Lung microvascular endothelial cell (primary cell): ENCODE measurements around the gene ITGA8. TPM values are rescaled to one million over a fixed set of nuclear protein-coding genes. Genes with fewer than 3 reads are reported as not detected.
A peak's percentile ranks its signal among the peaks of the same experiment; 100 is the strongest.
"Not testable (repeated sequence)": the region's sequence is repeated elsewhere in the genome, so short reads cannot be mapped to it uniquely, and the experiment has no call there.

Experiments
- DNase-seq, 2 donors: peaks; one replicate each; pipeline versions ENCODE4 v3.0.0 to v3.0.0-alpha.2; 2010; ENCODE audit warnings: low read depth in 2 of 2
- total RNA-seq: library from RNA; depleted of rRNA; stranded (reverse); fragments of >200 nt; gene quantifications from 2 replicates; pipeline ENCODE4 v1.2.1, GENCODE V29; 2014

Gene ITGA8
- total RNA-seq, 1 donor from 2014 or later, result 0.79 TPM

DNA sequence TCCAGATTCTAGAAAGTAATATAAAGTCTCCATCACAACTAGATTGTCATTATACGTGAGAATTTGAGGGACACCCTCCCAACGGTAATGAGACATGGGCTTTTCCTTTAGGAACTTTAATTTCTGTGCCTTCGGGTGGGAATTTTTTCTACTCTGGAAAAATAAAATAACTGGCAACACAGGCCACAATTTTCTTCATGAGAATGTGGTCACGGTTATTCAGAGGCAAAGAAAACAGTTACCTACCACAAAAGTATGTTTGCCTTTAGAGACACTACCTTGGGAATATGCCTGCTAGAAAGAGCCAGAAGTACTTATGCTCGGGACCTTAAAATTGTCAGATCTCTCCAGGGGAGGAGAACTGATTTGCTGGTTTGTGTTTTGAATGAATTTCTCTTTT is 99.4 kb downstream of the ITGA8 start:
- DNase-seq, result no peak

DNA sequence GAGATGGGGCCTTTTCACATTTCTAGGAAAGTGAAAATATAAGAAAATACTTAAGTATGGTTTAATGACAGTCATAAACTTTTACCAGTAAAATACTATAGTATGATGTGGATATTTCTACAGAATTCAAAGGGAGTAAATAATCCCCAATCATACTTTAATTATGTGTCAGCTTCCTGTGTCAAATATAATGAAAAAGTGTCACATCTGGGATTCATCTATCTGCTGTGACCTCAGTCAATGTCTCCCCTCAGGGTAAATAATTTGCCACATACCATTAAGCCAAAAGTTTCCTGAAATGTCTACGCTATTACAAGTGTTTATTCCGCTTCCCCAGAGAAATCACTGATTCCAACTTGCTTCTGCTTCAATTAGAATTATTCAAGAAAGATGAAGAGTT is 110.5 kb downstream of the ITGA8 start:
- DNase-seq, result peak; percentile 9 to 40

DNA sequence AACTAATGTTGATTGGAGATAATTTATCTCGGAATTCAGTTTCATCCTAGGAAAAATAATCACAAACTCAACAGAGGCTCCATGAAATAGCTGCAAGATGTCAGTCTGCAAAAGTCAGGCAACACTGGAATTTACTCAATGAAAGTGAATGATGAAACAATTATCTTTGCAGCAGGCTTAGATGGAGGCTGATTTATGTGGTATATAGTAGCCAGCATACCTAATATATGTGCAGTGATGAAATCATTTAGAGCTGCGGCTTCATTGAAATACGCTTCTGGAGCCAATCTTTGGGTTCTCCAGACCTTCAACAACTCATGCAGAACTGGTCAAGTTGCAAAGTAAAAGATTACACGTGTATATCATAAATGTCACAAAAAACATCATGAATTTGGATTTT is 113.3 kb downstream of the ITGA8 start:
- DNase-seq, result no peak

GRCh38 chr10:15605740-15606369 is 113.9 kb downstream of the ITGA8 start:
- DNase-seq, result peak; percentile 44 to 78

- no peak for DNase-seq
These were observed 116.2 kb downstream of the ITGA8 start for GRCh38 chr10:15603446-15604011.

GRCh38 chr10:15601819-15602218 is 117.9 kb downstream of the ITGA8 start:
- DNase-seq, result no peak

DNA sequence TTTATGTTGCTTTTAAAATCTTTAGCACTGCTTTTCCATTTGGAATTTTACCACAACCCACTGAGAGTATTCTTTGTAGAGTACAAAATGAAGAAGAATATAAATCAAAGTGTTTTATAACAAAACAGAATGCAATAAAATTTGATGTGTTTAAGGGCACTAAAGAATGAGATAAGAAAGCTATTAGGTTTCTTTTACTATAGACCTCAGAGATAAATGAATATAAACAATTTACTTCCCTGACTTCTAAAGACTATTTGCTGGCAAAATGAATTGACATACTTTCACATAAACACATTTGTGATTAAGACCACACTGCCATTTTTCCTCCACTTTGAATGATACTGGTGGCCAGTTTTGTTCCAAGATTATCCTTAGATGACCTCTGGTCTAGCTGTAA is 124.5 kb downstream of the ITGA8 start:
- no peak for DNase-seq

- no peak for DNase-seq
These were observed 127.8 kb downstream of the ITGA8 start for GRCh38 chr10:15591937-15592336.

GRCh38 chr10:15591431-15591830 is 128.3 kb downstream of the ITGA8 start:
- no peak for DNase-seq

GRCh38 chr10:15588635-15589508 is 130.8 kb downstream of the ITGA8 start:
- peak in 1 of 2 donors; percentile 59 for DNase-seq

DNA sequence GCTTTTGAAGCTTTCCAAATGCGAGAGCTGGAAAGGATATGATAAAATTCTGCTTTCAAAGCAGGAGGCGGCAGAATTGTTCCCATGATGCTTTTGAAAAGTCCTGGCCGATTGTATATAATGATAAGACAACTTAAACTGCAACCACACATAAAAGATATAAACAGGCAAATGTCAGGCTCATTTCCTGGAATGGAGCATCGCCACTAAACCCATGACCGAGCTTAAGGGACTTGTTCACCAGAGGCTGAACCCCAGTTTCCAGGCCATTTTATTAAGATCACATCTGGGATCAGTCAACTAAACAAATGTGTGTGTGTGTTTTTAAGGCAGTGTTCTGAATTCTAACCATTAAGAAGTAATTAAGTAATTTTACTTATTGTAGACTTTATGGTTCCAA is 131.6 kb downstream of the ITGA8 start:
- no peak for DNase-seq

- DNase-seq, result no peak
These were observed 132.5 kb downstream of the ITGA8 start for GRCh38 chr10:15587271-15587670.

DNA sequence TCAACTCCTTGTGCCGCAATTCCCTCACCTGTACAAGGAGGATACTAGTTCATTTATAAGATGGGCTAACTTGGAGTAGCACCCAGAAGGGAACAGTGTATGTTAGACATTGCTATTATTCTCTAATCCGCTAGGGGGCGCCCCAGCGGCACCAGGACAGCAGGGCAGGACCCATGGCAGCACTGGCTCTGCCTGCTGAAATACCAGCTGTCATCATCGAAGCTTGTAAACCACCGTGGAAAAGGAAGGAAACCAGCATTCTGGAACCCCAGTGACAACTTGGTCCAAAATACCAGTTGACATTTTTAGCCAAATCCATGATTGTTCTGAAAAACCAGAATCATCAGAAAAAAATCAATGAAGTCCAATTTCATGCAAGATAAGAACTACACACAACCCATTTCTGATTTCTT is 134.4 kb downstream of the ITGA8 start:
- DNase-seq, result peak; percentile 74 to 89

- not testable (repeated sequence) for DNase-seq
These were observed 136.8 kb downstream of the ITGA8 start for GRCh38 chr10:15582972-15583371.

GRCh38 chr10:15579605-15580004 is 140.1 kb downstream of the ITGA8 start:
- DNase-seq, result peak in 1 of 2 donors; percentile 54

DNA sequence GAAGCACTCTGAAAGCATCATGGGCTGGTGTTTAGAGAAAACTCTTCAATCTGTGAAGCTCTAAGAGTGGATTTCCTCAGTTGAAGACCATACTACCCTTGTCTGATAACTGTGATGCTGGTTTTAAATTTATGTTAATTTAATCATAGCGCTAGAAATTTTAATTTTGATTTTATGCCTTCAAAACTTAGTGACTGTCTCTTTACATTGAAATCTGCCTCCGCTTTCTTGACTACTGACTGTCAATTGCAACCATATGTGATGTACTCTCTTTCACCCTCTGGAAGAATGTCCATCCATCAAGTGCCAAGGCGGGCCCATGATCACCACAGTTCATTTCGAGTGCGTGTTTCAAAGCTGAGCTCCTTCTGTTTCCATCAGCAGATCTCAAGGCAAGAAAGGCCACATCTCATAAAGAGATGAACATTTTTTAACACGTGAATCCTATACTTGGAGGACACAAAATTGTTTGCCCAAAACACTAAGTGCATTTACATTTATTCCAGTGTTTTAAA is 147.1 kb downstream of the ITGA8 start:
- DNase-seq, result no peak

DNA sequence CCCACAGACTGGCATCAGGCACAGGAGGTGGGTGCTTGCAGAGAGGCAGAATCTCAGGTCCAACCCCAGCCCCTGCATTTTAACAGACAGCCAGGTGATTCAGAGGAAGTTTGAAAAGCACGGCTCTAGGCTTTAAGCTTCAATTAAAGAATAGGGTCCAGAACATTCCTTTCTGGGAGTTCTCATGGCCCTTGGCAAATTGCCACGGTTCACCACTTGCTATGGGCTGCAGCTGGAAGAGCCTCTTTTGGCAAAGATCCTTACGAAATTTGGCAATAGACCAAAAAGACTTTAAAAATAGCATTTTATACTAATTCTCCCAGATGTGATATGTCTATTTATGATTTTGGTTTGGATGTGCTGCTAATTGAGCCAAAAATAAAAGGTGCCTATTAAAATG is 148.1 kb downstream of the ITGA8 start:
- peak; percentile 56 to 82 for DNase-seq

- DNase-seq, result no peak
These were observed 148.9 kb downstream of the ITGA8 start for GRCh38 chr10:15570738-15571339.

DNA sequence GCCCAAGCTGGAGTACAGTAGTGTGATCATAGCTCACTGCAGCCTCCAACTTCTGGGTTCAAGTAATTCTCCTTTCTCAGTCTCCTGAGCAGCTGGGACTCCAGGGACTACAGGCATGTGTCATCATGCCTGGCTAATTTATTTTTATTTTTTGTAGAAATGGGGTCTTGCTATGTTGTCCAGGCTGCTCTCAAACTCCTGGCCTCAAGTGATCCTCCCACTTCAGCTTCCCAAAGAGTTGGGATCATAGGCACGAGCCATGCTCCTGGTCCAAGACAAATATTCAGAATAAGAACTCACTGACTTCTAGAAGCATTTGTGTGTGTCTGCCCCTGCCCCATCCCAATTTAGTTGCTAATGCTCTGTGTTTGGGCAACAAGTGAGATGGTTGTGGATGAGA is 151.8 kb downstream of the ITGA8 start:
- no peak for DNase-seq

- DNase-seq, result no peak
These were observed 156.5 kb downstream of the ITGA8 start for GRCh38 chr10:15563246-15563645.

GRCh38 chr10:15562578-15562977 is 157.1 kb downstream of the ITGA8 start:
- no peak for DNase-seq

DNA sequence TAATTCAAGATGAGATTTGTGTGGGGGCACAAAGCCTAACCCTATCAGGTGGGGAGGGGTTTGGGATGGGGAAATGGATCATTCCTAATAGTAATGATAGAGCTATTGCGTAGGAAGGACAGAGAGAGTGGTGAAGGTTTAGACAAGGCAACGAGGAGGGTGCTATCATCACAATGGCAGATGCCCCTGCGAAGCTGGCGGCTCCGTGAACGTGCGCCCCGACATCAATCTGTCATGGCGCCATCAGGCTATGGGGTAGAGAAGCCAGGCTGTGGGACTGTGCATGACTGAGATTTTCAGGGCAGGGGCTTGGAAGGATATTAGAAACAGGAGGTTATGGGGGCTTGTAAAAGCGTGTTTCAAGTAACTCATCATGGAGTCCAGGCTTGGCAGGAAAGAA is 157.6 kb downstream of the ITGA8 start:
- no peak for DNase-seq
